ENCODE data around the gene RAB11FIP4. TPM values are rescaled to one million over a fixed set of nuclear protein-coding genes. Genes with fewer than 3 reads are reported as not detected.

The RAB11FIP4 gene
- total and polyA plus RNA-seq, 7 donors: 0.66 to 32.5 (median 1.8) TPM

DNA sequence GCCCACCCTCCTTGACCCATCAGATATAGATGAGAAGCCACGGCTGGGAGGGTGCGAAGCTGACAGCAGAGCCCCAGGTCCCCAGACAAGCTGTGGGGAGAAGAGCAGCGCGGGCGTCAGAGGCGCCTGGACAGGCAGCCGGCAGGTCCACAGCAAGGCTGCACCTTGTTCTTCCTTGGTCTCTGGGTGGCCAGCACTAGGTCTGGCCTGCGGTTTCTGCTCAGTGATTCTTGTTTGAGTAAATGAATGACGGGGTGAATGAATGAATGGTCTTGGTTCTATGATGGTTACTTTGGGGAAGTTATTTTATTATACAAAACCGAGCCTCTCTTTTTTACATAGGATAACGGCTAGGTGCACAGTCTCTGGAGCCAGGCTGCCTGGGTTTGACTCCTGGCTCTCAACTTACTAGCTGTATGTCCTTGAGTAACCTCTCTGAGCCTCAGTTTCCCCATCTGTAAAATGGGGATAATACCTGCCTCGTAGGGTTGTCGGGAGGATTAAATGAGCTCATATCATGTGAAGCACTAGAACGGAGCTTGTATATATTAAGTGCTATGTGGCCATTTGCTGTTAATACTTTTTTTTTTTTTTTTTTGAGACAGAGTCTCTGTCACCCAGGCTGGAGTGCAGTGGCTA, 86.1 kb downstream of the RAB11FIP4 start:
- TF ChIP-seq EP300 (IDR thresholded peaks at IDR 0.05) (no peak), POLR2A (IDR thresholded peaks at IDR 0.05) (no peak), POLR2AphosphoS5 (IDR thresholded peaks at IDR 0.05) (no peak)
- TF ChIP-seq, protein P1, sequence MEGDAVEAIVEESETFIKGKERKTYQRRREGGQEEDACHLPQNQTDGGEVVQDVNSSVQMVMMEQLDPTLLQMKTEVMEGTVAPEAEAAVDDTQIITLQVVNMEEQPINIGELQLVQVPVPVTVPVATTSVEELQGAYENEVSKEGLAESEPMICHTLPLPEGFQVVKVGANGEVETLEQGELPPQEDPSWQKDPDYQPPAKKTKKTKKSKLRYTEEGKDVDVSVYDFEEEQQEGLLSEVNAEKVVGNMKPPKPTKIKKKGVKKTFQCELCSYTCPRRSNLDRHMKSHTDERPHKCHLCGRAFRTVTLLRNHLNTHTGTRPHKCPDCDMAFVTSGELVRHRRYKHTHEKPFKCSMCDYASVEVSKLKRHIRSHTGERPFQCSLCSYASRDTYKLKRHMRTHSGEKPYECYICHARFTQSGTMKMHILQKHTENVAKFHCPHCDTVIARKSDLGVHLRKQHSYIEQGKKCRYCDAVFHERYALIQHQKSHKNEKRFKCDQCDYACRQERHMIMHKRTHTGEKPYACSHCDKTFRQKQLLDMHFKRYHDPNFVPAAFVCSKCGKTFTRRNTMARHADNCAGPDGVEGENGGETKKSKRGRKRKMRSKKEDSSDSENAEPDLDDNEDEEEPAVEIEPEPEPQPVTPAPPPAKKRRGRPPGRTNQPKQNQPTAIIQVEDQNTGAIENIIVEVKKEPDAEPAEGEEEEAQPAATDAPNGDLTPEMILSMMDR (IDR thresholded peaks at IDR 0.05): no peak
- H3K4me1 ChIP-seq: no peaks in the 10 kb centered on the region
- intact Hi-C loops (cut with DNase I): no loop called here
- WGBS, 2 donors: 91 to 93% methylated on average over 14 of the region's 14 CpGs
- no peak overlapping the region for H3K27ac ChIP-seq
- no peak for DNase-seq
- no peaks in the 10 kb centered on the region for H3K36me3 ChIP-seq
- H3K27me3 ChIP-seq: peaks cover 0 to 32% (median 0%) of the 10 kb centered on the region in 3 donors
- no peaks in the 10 kb centered on the region for H3K9me3 ChIP-seq
- no peak overlapping the region for H3K4me3 ChIP-seq

DNA sequence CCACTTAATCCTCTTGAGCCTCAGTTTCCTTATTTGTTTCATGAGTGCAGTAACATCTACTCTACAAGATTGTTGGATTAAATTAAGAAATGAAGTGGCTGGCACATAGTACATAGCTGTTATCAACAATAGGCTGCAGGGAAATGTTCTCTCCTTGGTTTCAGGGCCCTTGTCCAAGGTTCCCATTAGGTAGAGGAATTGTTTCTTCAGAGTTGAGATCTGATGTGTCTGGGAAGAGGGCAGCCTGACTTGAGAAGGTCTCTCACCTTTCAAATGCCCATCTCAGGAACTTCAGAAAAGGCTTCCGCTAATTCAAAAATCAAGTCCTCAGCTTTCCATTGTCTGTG, 87.6 kb downstream of the RAB11FIP4 start:
- no peak overlapping the region for H3K4me3 ChIP-seq
- H3K4me1 ChIP-seq: no peaks in the 10 kb centered on the region
- H3K9me3 ChIP-seq: no peaks in the 10 kb centered on the region
- 100% methylated on average over 1 of the region's 1 CpG for WGBS, 2 donors
- TF ChIP-seq, protein P1 (IDR thresholded peaks at IDR 0.05): no peak
- no peak for TF ChIP-seq POLR2A (IDR thresholded peaks at IDR 0.05)
- TF ChIP-seq EP300 (IDR thresholded peaks at IDR 0.05): no peak
- no peak for TF ChIP-seq POLR2AphosphoS5 (IDR thresholded peaks at IDR 0.05)
- no peak for DNase-seq
- intact Hi-C loops (cut with DNase I): no loop called here
- peaks cover 0 to 29% (median 0%) of the 10 kb centered on the region in 3 donors for H3K27me3 ChIP-seq
- no peaks in the 10 kb centered on the region for H3K36me3 ChIP-seq
- no peak overlapping the region for H3K27ac ChIP-seq

DNA sequence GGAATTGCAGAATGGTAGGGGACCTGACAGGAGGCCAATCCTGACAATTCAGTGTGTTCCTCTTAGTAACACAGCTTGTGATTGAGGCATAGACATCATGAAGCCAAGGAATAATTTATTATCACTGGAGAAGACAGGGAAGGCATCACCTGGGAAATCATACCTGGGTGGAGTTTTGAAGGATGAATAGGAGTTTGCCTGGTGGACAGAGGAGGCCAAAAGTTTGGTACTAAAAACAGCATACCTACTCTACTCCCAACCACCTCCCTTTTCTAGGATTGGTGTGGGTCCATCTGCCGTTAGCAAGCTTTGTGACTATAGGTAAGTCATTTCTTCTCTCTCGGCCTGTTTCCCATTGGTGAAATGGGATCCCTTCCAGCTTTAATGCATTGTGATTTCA, 88.0 kb downstream of the RAB11FIP4 start:
- Histone ChIP-seq H3K4me3 (no peak overlapping the region), H3K9me3 (no peaks in the 10 kb centered on the region), H3K36me3 (no peaks in the 10 kb centered on the region), H3K27ac (no peak overlapping the region), H3K27me3 (peaks cover 0 to 31% (median 0%) of the 10 kb centered on the region in 3 donors), H3K4me1 (no peaks in the 10 kb centered on the region)
- intact Hi-C loops (cut with DNase I): no loop called here
- TF ChIP-seq POLR2AphosphoS5 (IDR thresholded peaks at IDR 0.05) (no peak), POLR2A (IDR thresholded peaks at IDR 0.05) (no peak), EP300 (IDR thresholded peaks at IDR 0.05) (no peak)
- TF ChIP-seq, protein P1 (IDR thresholded peaks at IDR 0.05): no peak
- WGBS, 2 donors: 89 to 93% methylated on average over 2 of the region's 2 CpGs
- DNase-seq: no peak

DNA sequence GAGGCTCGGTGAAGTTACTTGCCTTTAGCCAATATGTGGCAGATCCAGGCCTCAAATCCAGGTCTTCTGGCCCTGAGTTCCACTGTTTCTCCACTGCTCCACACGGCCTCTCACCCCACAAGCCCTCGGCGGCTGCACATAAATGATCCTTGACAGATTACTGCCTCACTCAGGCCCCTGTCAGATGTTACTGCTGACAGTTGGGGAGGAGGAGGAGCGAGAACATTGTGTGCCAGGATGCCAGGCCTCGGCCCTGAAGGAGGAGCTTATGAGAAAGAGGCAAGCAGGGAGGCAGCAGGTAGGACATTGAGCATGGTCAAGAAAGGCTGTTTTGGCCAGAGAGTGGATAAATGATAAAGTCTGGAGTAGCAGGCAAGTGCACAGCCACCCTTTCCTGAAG, 88.6 kb downstream of the RAB11FIP4 start:
- Histone ChIP-seq H3K4me3 (no peak overlapping the region), H3K9me3 (no peaks in the 10 kb centered on the region)
- no peak for TF ChIP-seq EP300 (IDR thresholded peaks at IDR 0.05)
- TF ChIP-seq POLR2A (IDR thresholded peaks at IDR 0.05): no peak
- TF ChIP-seq POLR2AphosphoS5 (IDR thresholded peaks at IDR 0.05): no peak
- TF ChIP-seq, protein P1 (IDR thresholded peaks at IDR 0.05): no peak

More for the DNA sequence above, 88.6 kb downstream of the RAB11FIP4 start:
- Histone ChIP-seq H3K27ac (no peak overlapping the region), H3K36me3 (no peaks in the 10 kb centered on the region), H3K4me1 (no peaks in the 10 kb centered on the region), H3K27me3 (peaks cover 0 to 37% (median 2%) of the 10 kb centered on the region in 3 donors)
- DNase-seq: no peak
- WGBS, 2 donors: 76 to 84% methylated on average over 6 of the region's 6 CpGs
- intact Hi-C loops (cut with DNase I): no loop called here
